GM18951 (cell line): Measurements from ENCODE around the gene SH3RF3.
"Not testable (repeated sequence)": the region's sequence is repeated elsewhere in the genome, so short reads cannot be mapped to it uniquely, and the experiment has no call there.

Experiments
- POLR2A ChIP-seq: IDR thresholded peaks from 4 replicates; pipeline ENCODE4 v1.6.1; 2011; ENCODE audit warnings: mild to moderate bottlenecking; ENCODE audit not compliant: insufficient read length, insufficient read depth; ENCODE audit errors: extremely low read depth
- in situ Hi-C: fragments of 300-500 bp; cut with MboI; formaldehyde crosslinking; loops from one replicate; pipeline ENCODE4 v1.12.0; 2022; ENCODE audit warnings: low sequenced_read_pairs, mixed read lengths, inconsistent platforms; ENCODE audit not compliant: unreplicated experiment

The SH3RF3 gene

GRCh38 chr2:109098251-109098920, 30.6 kb upstream of the SH3RF3 start:
- no peak for TF ChIP-seq POLR2A
- in situ Hi-C loops, result no loop called here

- in situ Hi-C loops, result no loop called here
- no peak for TF ChIP-seq POLR2A
These were observed 30.1 kb upstream of the SH3RF3 start for GRCh38 chr2:109098921-109099273.

DNA sequence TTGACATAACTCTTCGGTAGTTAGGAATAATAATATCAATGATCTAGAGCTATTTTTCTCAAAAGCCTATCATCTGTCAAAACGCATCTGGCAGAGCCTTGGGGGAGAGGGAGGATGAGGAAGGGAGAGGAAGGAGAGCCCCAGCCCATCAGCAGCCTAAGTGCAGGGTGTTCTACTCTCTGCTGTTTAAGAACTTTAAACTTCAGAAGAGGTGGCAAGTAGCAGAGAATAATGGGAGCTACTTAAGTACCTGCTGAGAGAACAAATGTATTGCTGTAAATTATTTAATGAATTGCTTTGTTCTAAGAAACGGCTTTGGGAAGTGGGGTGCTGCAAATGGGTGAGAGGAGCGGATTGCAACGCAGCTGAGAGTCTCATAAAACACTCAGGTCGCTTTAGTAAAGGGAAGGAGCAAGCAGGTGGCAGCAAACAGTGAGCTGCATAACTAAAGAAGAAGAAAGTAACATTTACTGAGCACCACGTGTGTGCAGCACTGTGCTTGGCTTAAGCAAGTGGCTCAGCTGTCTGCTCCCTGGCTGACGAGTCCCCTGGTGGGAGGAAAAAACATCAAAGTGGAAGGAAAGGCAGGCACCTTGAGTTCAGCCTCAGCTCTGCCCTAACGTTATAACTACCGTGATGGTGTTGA, 26.3 kb upstream of the SH3RF3 start:
- in situ Hi-C loops, result no loop called here
- TF ChIP-seq POLR2A, result no peak

DNA sequence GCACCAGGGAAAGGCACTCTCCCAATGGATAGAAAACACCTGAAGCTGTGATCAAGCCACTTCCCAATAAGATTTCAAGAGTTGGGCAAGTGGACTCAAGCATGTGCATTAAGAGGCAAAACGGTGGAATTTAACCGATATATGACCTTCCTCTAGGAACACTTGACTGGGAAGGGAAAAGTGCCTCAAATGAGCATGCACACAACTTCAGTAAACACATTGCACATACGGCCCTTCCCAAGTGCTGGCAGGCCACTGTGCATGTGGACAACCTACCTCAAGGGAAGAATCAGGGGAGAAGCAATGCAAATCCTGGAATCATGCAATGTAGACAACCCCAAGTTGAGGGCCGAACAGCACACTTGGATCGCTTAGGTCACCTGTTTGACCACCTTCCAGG, 23.9 kb upstream of the SH3RF3 start:
- TF ChIP-seq POLR2A, result no peak
- in situ Hi-C loops, result no loop called here

DNA sequence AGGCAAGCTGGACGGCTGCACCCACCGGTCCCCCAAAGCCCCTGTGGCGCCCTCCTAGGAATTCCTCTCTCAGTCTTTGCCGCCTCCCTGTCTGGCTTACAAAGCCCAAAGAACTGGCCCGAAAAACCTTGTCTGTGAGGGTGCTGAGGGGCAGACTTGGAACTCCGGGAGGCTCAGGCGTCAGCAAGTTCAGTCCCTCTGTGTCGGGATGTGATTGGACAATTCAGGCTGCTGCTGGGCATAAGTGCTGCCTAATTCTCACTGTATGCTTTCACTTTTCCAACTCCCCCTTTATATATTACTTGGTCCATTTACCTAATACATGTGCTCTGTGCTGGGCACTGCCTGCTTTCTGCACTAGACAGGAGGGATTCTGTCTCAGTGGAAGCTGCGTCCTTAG, 20.3 kb upstream of the SH3RF3 start:
- in situ Hi-C loops, result no loop called here
- no peak for TF ChIP-seq POLR2A

- in situ Hi-C loops, result no loop called here
- TF ChIP-seq POLR2A, result no peak
These were observed 19.7 kb upstream of the SH3RF3 start for GRCh38 chr2:109109342-109109741.

GRCh38 chr2:109110170-109110569, 18.8 kb upstream of the SH3RF3 start:
- in situ Hi-C loops, result no loop called here
- TF ChIP-seq POLR2A, result no peak

DNA sequence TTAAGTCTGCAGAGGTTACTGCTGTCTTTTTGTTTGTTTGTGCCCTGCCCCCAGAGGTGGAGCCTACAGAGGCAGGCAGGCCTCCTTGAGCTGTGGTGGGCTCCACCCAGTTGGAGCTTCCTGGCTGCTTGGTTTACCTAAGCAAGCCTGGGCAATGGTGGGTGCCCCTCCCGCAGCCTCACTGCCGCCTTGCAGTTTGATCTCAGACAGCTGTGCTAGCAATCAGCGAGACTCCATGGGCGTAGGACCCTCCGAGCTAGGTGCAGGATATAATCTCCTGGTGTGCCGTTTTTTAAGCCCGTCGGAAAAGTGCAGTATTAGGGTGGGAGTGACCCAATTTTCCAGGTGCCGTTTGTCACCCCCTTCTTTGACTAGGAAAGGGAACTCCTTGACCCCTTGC, 11.8 kb upstream of the SH3RF3 start:
- in situ Hi-C loops, result not testable (repeated sequence)

DNA sequence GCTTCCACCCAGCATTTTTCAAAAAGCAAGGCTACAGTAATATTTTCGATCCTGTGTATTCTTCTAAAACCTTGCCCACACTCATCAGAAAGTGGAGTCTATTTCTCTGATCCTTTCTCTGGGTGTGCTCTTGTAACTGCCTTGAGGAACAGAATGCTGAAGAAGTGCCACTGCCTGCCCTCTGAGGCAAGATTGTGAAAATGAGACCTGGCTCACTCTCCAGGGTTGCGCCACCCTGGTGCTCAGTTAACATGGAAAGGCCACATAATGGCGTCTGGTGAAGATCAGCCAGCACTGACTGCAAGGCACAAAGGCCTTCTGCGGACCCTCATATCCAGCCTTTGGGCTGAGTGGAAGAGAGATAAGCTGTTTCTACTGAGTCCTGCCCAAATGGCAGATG, 11.2 kb upstream of the SH3RF3 start:
- in situ Hi-C loops, result no loop called here

GRCh38 chr2:109118321-109118720, 10.7 kb upstream of the SH3RF3 start:
- in situ Hi-C loops, result no loop called here
- TF ChIP-seq POLR2A, result no peak

More for the DNA sequence above, 11.2 kb upstream of the SH3RF3 start:
- no peak for TF ChIP-seq POLR2A

GRCh38 chr2:109120166-109120565, 8.8 kb upstream of the SH3RF3 start:
- in situ Hi-C loops, result no loop called here
- TF ChIP-seq POLR2A, result no peak

GRCh38 chr2:109120686-109121085, 8.3 kb upstream of the SH3RF3 start:
- in situ Hi-C loops, result not testable (repeated sequence)

DNA sequence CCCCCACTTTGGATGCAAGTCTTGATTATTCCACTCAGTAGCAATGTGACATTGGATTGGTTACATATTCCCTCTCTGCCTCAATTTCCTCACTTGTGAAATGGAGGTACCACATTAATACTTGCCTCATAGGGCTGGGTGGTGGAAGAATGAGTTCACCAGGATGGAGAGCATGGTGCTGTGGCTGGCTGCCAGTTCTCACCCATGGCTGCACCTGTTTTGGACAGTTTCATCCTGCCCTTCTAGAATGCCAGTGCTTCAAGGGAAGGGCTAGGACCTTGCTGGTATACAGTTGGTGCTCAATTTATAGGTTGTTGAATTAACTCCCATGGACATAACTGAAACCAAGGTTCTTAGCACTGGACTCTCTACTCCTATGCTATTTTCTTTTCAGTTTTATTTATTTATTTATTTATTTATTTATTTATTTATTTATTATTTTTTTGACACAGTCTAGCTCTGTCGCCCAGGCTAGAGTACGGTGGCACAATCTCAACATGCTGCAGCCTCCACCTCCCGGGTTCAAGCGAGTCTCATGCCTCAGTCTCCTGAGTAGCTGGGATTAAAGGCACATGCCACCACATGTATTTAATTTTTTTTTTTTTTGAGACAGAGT, 5.3 kb upstream of the SH3RF3 start:
- in situ Hi-C loops, result no loop called here
- no peak for TF ChIP-seq POLR2A

GRCh38 chr2:109124982-109125592, 3.9 kb upstream of the SH3RF3 start:
- no peak for TF ChIP-seq POLR2A
- in situ Hi-C loops, result loop anchor here (25.0 kb wide), 1 partner anchor 387 kb away; no protein-coding TSS in a partner anchor
